CD1c-positive myeloid dendritic cell (primary cell): ENCODE results near the gene TENT5C.

ENCODE experiments used
- DNase-seq: peaks from one replicate; pipeline ENCODE4 v3.0.0-alpha.2; 2016; ENCODE audit errors: extremely low spot score

TENT5C gene

DNA sequence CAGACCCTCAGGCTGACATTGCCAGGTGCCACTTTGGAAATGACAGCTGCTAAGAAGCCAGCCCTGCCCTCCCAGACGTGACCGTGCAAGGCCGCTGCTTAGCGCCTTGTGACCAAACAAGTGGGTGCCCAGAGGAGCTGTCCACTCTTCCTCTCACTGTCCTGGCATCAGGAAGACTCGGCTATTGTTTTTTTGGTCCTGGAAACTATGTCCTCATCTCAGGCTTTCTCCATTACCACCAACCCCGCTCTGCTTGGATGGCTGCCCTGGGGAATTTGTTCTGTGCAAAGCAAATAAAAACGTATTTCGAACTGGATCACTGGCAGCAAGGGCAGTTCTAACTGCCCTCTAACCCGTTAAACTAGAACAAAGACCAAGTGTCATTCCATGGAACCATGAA is 13.7 kb upstream of the TENT5C start:
- no peak for DNase-seq

GRCh38 chr1:117594261-117594990 is 11.4 kb upstream of the TENT5C start:
- no peak for DNase-seq

DNA sequence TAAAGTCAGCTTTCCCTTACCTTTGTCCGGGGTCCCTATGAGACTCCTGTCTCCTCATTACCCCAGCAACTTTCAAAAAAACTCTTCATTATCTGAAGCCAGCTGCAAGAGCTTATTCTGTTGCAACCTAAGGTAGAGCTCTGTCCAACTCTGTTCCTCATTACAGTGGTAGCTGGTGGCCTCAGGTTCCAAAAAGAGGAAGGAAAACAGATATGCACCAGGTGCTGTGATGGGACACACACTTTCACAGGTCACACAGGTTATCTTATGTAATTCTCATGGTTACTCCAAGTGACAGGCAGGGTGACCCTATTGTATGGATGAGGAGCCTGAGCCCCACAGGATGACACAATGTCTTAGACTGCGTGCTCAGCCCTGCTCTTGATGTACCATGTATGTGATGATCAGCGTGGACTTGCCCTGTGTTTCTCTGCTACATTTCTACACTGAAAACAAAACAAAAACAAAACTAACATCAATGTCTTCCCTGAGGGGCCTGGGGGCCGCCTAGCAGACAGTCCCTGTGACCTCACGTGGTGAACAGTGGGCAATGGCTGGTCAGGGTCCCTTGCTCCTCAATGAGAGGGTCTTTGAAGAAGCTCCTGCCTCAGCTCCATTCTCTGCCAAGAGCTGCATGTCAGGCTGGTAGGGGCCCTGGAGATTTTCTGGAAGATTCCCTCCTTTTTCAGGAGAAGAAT is 9.7 kb upstream of the TENT5C start:
- no peak for DNase-seq

DNA sequence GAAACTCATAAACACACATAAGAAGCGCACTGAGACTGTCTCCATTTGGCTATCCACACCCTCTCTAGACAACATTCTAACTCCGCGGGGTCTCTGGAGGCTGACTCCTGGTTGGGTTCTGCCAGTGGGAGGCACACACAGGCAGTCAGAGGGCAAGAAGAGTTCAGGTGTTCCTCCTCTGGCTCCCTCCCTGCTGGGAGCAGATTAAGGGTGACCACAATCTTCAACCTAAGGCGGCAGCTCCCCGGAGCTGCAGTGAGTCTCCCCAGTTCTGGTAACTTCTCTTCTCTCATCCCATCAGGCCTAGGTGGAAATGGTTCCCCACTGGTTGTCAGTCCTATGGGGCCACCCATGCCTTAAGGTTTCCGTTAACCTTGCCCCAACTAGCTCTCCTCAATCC is 7.4 kb upstream of the TENT5C start:
- no peak for DNase-seq

GRCh38 chr1:117599286-117600221 is 6.3 kb upstream of the TENT5C start:
- DNase-seq, result no peak

DNA sequence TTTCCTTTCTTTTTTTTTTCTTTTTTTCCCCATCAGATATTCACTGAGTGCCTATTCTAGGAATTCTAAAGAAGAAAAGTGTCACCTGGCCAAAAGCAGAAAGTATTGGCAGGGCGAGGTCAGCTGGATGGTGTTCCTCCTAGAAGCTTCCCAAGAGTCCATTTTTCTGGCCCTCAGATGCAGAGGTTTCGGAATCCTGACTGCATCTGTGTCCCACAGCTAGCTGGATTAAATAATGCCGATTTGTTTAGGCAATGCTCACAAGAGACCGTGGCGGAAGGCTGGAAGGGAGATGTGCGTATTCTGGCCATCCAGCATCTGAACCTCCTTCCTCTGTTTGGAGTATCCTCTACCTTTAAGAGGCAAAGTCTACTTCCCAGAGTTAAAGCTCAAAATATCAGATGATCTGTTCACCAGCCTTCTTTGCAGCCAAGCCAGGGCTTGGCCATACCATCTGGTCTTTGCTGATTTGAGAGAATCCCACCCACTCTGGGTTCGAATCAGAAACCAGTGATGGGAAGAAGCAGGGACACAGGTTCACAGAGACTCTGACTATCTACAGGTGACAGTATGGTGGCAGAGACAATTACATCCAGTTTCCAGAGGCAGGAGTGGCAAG is 5.4 kb upstream of the TENT5C start:
- DNase-seq, result no peak

DNA sequence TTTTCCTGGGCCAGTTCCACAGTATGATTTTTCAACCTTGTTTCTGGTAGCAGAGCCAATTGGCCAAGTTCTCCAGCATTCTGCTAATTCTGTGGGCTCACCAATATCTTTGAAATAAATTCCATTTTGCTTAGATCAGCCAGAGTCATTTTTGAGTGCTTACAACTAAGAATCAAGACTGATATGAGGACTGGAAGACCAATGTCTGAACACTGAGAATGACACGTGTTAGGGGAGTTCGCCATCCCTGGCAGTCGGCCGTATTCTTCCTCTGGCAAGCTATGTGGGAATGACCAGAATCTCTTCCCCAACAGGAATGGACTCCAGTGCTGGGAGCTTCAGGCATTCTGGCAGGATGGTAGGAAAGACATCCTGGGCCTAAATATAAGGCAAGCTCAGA is 4.9 kb upstream of the TENT5C start:
- no peak for DNase-seq

DNA sequence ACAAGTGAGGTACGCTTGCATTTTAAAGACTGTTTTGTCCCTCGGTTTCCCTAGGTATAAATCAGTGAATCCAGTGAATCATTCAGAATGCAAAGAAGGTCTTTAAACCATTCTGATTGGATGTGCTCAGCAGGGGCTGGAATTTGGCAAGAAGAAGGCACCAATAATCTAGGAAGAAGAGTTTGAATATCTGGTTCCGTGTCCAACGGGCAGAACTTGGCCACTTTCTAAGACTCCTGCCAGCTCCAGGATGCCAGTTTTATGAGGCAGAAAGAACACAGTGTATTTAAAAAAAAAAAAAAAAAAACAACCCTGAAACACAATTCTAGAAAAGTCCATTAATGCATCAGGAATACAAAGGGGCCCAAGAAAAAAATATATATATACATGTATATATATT is 3.0 kb upstream of the TENT5C start:
- no peak for DNase-seq

DNA sequence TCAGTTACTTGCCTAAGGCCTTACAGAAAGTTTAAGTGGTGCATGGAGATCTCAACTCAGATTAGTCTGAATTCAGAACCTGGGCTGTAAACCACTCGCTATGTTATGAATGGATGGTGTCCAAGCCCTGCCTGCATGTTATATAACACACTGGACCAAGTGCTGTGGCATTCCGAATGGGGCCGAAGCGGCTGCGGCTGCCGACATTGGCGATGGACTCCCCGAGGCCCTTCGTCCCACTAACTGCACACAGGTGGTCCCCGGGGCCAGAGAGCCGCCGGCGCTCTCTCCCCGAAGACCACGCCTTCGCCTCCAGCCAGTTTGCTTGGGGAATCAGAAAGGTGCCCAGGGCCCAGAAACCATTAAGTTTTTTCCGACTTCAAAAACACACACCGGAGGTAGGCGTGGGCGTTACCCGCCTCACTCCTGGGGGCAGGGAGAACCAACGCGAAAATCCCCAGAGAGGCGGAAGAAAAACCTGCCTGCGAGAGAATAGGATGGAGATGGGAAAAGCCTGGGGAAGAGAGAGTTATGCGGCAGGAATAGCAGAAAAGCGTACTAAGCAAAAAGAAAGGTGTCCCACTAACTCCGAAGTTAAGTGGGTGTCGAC is 579 bp upstream of the TENT5C start:
- no peak for DNase-seq

GRCh38 chr1:117606649-117607430 is 992 bp downstream of the TENT5C start:
- peak; percentile 55 for DNase-seq

GRCh38 chr1:117607471-117607870 is 1.6 kb downstream of the TENT5C start:
- peak; percentile 19 for DNase-seq

- DNase-seq, result no peak
Observed at GRCh38 chr1:117608115-117608615, 2.3 kb downstream of the TENT5C start.

DNA sequence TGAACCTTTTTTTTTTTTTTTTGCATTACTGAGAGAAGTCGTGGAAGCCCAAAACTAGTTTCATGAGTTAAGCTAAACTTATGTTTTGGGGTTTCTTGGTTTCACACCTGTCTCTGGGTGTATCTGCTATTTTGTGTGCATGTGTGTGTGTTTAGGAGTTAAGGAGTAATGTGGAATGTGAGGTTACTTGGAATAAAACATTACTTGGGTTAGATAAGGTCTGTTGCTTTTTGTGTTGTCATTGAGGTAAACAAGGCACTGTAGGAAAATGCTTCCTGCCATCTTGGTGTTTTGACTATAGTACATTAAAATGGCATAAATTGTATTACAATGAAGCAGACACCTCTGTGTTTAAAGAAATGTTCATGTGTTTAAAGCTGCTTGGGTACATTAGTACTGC is 2.9 kb downstream of the TENT5C start:
- DNase-seq, result no peak

DNA sequence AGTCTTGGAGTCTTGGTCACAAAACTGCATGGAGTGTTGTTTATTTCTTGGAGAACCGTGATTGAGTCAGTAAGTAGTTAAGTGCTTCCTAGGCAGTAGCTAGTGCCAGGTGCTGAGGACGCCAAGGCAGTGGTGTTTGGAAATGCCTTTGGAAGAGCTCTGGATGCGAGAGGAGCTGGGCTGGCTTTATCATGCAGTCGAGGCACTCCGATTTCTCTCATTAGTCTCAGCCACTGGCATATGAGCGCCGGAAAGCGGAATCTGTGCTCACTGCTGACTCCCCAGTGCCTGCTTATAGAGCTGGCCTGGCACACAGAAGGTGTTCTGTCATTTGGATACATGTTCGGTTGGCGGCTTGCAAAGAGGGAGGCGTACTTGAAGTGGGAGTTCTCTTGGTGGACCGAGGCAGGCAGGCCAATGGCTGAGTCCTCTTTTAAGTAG is 3.6 kb downstream of the TENT5C start:
- DNase-seq, result no peak

GRCh38 chr1:117610036-117610435 is 4.2 kb downstream of the TENT5C start:
- DNase-seq, result no peak

- DNase-seq, result no peak
Observed at GRCh38 chr1:117611121-117611601, 5.3 kb downstream of the TENT5C start.

DNA sequence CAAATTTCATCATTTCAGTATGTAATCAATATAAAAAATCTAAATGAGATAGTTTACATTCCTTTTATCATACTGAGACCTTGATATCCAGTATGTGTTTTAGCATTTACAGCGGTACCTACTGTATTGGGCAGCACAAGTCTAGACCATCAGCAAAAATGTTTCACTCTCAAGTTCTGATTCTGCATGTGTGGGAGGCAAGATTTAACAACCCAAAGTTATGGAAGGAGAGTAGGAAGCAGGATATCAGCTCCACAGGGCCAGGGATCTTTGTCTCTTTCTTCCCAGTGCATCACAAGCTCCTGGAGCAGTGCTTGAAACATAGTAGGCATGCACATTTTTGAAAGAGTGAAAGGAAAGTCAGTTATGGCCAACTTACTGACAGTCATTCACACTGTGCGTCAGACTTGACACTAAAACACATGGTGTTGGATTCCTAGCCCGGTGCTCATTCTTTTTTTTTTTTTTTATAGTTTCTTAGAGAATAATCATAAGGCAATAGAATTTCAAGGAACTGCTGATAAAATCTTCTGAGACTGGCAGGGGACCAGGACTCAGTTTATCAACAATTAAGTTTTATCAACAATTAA is 6.1 kb downstream of the TENT5C start:
- no peak for DNase-seq

DNA sequence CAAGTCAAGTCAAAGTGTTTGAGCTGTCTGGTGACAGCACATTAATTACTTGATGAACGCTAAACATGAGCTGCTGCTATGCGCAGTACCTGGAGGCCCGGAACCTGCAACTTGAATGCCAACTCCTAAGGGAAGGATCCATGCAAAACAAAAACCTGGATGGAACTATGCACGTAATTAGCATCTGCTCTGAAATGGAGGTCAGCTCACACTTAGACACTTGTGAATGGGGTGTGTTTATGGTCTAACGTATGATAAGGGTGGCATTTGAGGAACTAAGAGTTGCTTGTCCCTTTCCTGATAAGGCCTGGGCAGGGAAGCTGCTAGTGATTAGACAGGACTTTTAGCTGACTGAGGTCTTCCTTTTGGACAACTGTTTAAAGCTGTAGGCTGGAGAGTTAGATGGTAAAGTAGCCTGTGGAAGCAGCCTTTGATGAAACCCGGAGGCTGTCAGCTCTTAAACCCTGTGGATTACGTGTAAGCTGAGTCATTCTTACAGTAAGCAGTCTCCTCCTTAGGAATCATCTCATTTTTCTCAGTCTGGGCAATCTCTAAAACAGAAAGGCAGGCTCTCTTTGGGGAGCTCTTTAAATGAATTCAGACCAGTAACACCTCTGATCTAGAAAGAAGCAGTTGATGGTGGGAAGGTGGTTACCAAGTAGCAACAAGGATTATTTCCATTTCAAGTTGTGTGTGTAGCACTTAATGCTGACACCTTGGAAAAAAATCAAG is 6.8 kb downstream of the TENT5C start:
- DNase-seq, result peak; percentile 16

GRCh38 chr1:117613249-117613968 is 7.6 kb downstream of the TENT5C start:
- no peak for DNase-seq
